GM03348 (cell line): Measurements from ENCODE around the gene OXSR1.
A peak's percentile ranks its signal among the peaks of the same experiment; 100 is the strongest.

Source experiments
- DNase-seq: peaks from one replicate; pipeline ENCODE4 v3.0.0; 2012; ENCODE audit warnings: low spot score

Gene OXSR1

DNA sequence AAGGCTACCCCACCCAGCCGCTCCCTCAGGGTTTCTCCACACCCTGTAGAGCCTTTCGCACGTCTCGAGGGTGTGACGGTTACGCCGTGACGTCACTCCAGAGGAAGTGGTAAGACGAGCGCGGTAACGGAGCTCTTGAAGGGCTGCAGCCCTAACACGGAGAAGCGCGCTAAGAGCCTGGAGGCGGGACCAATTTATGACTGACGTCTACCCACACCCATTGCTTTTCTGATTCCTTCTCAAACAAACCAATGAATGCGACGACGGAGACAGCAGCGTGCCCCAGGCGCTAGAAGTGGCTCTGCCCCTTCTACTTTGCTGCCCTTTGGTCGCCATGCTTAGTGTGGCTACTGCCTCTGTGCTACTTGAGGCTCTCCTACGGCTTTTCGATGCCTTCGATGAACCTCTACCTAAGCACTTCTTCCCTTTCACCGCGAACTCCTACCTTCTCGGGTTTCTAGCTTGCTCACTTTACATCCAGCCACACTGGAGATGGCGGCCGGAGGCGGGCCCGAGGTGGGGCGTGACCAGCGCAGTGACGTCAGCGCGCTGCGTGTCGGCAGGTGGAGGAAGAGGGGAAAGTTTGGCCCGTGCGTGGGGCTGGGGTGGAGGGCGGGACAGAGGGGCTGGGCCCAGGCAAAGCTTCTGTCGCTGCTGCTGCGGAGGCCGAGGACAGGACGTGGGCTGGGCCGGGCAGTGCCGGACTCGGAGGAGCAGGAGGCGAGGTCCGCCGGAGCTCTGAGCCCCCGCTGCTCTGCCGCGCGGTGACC is at the start of gene OXSR1:
TSS of gene OXSR1 (plus strand) at position 586 of the 770 bp plus-strand sequence. CDS start 340 bp downstream, outside the sequence.
- DNase-seq: peak; percentile 92

DNA sequence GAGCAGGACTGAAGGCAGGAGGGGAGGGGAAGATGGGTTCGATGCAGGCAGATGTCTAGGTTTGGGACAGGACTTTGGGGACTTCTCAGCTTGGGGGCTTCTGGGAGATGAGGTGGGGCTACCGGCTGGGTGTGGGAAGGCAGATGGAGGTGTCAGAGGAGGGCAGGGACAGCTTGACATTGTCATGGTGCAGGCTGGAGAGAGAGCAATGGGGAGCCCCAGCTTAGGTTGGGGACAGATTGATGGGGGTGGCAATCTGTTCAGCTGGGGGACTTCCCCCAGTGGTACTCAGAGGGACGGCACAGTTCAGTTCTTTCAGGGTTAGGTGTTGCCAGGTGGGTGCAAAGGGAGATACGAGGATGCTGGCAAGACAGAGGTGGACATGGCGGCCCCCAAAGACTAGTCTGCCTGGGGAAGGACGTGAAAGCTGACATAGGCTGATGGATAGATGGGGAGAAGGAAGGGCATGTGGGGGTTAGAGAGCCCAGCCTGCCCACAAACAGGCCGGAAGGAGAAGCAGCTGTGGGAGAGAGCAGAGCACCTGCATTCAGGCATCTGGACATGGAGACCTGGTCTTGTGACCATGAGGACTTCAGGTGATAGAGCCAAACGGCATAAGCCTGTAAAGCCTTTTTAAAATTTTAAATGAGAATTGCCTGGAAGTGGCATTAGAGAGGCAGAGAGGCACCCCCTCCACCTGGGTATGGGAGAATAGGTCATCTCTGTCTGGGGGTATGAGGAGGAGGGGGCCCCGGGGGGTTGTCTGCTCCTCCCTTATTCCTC is 49.5 kb upstream of the OXSR1 start:
- no peak for DNase-seq

DNA sequence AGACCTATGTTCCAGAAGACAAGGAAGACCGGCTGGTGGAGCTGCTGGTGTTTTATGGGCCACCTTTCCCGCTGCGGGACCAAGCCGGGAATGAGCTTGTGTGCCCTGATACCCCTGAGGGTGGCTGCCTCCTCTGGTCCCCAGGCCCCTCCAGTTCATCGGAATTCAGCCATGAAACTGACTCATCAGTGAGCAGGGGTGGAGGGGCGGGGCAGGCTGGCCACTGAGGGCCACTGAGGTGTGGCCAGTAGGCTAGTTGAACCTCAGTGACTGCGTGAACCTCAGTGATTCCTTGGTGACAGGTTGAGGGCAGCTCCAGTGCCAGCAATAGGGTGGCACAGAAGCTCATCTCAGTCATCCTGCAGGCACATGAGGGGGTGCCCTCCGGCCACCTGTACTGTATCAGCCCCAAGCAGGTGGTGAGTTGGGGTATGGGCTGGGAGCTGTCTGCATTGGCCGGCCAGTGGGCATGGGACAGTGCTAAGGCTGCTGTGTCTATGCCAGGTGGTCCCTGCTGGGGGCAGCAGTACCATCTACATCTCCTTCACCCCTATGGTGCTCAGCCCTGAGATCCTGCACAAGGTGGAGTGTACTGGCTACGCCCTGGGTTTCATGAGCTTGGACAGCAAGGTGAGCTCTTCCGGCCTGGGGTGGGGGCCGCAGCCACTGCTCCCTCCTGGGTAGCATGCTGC is 48.7 kb upstream of the OXSR1 start:
- DNase-seq: no peak

DNA sequence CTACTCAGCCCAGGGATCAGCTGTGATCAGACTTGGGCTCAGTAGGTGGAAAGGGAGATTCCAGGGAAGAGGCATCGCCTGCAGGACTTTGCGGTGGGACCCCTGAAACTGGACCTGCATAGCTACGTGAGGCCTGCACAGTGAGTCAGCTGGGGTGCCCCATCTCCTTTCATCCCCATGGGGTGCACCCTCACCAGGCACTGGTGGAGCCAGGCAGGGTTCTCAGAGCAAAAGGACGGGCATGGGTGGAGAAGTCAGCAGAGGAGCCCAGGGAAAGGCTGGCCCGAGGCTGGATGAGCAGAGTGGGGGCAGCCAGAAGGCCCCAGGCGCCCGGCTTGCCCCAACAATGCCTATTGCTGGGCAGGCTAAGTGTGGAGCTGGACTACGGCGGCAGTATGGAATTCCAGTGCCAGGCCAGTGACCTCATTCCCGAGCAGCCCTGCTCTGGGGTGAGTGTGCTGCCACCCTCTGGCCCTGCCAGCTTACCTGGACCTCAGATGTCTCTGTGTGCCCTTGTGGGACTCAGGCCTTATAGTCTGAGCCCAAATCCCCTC is 48.1 kb upstream of the OXSR1 start:
- no peak for DNase-seq

DNA sequence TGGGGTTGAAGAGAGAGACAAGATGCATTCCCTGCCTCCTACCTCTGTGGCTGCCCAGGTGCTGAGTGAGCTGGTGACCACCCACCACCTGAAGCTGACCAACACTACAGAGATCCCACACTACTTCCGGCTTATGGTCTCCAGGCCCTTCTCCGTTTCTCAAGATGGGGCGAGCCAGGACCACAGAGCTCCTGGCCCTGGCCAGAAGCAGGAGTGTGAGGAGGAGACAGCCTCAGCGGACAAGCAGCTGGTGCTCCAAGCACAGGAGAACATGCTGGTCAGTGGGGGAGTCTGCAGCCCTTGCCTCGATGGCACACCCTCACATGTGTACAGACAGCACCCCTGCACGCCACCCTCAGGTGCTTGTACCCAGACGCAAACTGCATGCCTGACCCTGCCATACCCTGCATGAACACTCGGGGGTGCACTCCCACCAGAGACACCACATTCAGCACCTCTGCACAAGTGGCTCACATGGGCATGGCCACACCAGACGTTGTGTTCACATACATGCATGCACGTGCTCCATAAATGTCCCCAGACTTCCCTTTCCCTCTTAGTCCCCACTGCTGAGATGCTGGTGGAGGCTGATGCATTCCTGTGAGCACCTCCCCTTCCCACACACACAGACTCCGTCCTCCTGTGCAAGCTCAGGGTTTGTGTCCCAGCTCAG is 47.5 kb upstream of the OXSR1 start:
- peak; percentile 82 for DNase-seq

DNA sequence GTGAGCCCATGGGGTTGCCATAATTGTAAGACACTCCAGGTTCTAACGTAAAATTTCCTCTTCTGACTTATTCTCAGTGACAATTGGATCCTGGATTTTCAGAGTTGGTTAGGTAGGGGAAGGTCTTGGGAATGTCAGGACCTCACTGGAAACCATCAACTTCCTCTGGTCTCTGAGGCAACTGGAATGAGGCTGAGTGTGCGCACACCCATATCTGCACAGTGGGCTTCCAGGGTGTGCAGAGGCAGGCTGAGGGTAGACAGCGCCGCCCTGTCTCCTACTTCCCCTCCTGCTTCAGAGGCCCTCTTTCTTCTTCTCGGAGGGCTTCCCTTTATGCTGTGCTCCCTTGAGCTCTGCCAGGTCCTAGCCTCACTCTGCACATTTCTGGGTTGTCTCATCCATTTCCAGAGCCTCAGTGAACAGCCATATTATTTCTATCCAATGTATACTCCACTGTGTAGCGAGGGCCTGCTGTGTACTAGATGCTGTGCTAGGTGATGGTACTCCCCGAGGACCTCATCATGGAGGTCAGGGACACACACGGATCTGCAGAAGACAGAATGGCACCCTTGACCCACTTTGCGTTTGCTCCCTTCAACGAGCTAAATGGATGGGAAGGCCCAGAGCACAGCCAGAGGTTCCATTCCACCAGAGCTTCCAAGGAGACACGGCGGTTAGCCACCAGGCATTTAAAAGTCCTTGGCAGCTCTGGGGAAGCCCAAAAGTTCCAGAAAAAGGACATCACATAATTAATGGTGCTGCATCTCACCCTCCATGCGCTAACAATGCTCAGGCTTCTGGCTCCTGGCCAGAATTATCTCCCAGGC is 46.7 kb upstream of the OXSR1 start:
- no peak for DNase-seq

DNA sequence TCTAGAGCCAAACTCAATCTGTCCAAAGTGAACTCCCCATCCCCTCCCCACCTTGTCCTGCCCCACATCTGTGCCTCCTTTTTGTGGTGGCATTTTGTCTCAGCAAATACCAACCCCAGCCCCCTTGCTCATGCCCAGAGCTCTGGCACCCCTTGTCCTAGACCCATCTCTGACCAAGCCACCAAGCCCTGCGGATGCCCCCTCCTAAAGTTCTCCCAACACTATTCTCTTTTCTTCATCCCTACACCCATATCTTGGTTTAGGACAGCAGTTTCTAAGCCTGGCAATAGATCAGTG is 46.1 kb upstream of the OXSR1 start:
- DNase-seq: no peak

DNA sequence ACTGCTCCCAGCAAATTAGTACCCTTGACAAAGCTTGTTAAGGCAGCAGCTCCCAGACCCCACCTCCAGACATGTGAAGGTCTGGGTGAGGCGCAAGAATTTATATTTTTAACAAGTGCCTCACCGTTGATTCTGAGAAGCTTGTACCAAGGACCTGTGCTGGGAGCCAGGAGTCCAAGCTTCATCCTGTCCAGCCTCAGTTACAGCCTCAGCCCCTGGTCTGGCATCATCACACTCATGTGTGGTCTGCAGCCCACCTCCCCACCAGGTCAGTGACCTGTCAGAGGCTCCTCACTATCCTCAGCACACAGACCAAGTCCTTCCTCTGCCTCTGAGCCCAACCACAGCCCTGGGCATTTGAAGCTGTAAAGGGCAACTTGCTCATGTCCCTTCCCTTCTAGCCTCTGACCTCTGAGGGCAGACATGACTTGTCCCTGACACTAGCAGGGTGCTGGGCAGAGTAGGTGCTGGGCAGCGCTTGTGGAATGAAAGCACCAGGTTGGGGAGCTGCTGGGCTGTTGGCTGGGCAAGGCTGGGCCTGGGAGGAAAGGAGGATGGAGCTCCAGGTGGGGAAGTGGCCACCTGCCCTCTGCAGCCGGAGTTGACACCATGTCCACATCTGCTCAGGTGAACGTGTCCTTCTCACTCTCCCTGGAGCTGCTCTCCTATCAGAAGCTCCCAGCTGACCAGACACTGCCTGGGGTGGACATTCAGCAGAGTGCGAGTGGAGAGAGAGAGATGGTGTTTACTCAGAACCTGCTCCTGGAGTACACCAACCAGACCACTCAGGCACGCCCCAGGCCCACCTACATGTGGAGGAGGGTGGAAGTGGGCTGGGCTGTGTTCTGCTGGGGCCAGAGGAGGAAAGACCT is 45.3 kb upstream of the OXSR1 start:
- DNase-seq: no peak

DNA sequence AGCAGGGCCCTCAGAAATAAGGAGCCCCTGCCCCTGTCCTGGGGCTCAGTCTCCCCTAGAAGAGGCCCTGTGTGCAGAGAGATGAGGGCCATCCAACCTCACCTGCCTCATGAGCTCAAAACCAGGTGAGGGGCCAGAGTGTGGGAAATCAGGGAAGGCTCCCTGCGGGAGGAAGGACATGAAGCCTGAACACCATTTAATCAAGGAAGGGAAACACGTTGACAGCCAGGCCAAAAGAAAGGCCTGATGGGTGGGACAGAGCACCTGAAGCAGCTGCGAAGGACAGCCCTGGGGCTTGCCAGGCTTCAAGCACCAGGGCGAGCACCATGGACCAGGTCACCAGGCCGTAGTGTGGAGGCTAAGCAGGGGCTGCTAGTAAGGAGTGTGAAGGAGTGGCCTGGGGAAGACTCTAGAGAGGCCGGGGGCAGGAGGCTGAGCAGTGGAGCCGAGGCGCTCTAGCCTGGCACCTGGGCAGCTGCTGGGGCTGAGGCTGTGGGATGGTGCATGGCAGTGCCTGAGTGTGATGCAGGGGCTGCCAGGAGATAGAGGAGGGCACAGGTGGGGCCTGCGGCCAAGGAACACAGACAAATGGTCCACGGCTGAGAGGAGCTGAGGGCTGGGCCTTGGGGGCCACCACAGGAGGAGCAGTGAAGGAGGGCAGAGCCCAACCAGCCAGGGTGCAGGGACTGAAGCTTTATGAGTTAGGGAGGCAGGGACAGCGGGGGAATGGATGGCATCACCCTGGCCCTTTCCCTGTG is 44.5 kb upstream of the OXSR1 start:
- no peak for DNase-seq

DNA sequence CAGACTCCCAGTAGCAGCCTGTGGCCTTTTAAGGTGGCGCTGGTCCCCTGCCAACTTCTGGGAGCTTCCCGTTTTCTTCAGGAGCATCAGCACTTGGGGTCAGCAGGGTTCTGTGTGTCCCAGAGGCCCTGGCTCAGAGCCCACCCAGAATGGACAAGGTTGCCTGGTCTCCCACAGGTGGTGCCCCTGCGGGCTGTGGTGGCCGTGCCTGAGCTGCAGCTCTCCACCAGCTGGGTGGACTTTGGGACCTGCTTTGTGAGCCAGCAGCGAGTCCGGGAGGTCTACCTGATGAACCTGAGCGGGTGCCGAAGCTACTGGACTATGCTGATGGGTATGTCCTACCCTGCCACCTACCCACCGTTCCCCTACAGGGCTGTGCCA is 43.9 kb upstream of the OXSR1 start:
- DNase-seq: no peak

DNA sequence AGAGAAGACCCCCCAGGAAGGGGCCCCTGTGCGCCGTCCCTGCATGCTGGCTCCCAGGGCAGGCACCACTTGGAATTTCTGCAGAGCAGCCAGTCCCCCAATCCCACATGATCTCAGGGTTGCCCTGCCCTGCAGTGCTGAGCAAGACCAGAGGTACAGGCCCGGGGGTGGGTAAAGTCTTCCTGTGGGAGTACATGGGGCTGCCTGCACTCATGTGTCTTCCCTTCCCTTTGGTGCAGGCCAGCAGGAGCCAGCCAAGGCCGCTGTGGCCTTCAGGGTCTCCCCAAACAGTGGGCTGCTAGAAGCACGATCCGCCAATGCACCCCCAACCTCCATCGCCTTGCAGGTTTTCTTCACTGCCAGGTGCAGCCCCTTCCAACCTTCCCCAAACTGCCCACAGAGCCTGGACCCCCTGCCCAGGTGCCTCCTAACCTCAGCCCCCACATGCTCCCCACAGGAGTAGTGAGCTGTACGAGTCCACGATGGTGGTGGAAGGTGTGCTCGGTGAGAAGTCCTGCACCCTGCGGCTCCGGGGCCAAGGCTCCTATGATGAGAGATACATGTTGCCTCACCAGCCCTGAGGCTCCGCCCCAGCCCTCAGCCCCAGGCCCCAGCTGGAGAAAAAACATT is 43.4 kb upstream of the OXSR1 start:
- no peak for DNase-seq

DNA sequence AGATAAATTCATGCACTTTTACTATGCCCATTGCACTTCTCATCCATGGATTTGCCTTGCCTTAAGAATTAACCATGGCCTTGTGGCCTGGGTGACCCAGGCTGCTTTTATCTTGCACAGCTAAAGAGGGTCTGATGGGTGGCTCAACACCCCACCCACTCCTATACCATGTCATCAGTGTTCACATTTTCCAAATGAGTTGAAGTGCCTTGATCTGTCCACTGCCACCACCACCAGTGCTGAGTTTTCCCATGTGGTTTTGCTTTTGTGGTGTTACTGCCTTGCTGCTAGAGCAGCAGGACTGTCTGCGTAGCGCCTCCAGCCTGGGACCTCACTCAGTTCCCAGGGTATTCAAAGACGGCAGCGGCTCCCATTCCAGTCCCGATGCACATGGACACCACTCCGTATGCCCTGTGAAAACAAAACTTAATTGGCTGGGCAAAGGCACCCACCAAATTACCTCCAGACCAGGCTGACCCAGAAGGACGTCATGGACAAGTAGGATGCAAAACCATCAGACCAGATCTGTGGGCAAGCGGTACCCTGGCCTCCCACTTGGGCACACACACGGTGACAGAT is 42.5 kb upstream of the OXSR1 start:
- no peak for DNase-seq

DNA sequence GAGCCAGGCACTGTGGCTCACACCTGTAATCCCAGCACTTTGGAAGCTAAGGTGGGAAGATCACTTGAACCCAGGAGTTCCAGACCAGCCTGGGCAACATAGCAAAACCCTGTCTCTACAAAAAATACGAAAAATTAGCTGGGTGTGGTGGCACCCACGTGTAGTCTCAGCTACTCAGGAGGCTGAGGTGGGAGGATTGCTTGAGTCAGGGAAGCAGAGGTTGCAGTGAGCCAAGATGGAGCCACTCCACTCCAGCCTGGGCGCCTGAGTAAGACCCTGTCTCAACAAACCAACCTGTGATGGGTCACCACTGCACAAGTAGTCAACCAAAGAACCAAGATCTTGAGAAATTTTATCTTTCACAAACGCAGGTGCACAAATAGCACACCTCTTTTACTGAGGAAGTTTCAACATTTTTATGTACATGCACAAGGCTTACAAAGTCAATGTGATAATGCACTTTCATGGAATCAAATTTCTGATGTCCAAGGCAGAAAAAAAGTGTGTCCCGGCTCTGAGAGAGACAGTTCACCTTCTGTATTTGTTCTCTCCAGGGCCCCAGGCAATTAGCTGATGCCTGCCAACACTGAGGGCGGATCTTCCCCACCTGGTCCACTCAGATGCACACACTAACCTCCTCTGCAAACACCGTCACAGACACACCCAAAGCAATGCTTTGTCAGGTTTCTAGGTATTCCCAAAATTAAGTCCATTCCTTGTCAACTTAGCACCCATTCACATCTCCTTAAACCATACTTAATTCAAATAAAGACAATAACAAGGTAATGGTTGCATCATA is 40.8 kb upstream of the OXSR1 start:
- DNase-seq: no peak

DNA sequence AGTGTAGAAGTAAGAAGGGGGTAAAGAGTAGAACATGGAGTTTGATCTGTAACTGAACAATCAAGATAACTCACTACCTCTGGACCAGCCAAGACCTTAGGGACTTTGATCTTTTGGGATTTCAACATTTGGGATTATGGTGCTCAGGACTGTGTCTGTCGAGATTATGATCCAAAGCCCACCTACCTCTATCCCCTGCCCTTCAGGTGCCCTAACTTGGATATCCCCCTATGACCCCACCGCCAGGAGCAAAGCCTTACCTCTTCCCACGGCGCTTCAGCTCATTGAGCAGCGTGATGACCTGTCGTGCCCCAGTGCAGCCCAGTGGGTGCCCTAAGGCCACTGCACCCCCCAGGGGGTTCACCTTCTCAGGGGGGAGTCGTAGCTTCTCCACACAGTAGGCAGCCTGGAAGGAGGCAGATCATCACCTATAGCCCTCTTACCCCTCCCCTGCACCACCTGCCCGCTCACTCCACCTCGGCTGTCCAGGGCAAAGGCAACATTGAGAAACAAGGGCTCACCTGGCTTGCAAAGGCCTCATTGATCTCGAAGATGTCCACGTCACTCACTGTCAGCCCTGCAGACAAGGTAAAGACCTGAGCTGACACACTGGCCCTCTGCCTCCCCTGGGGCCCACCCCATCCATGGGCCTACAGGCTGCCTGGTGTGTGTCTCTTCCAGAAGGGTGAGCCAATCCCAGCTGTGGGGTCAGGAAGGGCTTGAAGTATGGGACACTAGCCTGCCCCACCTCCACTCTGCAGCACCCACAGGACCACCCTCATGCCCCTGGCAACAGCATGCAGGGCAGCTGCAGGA is 39.8 kb upstream of the OXSR1 start:
- no peak for DNase-seq

DNA sequence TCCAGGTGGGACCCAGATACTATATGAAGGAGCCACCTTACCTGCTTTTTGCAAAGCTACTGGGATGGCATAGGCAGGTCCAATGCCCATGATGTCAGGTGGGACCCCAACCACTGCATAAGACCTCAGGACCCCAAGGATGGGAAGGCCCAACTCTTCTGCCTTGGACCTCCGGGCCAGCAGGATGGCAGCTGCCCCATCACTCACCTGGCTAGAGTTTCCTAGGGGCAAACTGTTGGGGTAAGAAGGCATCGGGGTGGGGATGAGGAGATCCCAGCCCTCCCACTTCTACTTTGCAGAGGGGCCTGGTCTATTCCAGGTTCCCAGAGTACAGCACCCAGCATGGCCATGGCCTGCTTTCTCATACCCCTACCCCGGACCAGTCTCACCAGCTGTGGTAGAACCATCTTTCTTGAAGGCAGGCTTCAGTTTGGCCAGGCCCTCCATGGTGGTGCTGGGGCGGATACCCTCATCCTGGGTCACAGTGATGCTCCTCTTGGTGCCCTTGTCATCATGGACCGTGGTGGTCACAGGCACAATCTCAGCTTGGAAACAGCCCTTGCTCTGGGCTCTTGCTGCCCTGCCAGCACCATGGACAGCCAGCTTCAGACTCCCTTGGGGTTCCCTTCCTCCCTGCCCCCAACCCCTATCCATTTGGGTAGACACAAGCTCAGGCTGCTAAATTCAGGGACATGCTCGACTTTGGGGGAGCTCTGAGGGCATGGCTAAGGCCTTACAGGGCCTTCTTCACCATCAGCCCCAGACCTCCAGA is 39.0 kb upstream of the OXSR1 start:
- no peak for DNase-seq

DNA sequence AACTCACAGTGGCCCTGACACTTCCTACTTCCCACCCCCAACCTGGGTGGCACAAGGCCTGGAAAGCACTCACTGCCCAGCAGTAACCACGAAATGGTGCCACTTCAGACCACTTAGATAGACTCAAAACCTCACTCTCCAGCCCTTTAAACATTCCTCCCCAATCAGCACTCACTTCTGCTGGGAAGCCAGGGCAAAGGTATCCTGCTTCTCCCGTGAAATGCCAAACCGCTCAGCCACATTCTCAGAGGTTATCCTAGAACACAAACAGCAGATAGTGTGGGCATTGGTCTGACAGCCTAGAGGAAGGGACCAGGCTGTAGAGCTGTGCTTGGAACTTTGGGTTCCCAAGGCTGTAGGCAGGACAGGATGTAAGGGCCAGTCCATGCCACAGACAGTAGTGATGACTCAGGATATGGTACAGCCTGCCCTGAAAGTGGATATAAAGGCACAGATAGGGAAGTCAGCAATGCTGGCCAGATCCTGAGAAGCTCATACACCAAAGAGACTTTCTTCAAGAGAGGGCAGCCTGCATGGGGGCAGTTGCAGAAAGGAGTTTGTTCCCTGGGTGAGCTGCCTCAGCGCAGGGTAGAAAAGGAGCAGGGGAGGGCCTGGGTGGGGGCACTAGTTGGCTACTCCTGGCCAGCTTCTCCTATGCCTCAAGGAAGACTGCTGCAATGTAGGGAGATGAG is 37.6 kb upstream of the OXSR1 start:
- DNase-seq: no peak
